Activated CD4-positive, alpha-beta T cell treated with anti-CD3 and anti-CD28 coated beads for 24 hours (primary cell): ENCODE measurements around the gene SUGT1.
"Not testable (repeated sequence)": the region's sequence is repeated elsewhere in the genome, so short reads cannot be mapped to it uniquely, and the experiment has no call there.

Experiments used
- DNase-seq, 2 donors: peaks; one replicate each; pipeline ENCODE4 v3.0.0-alpha.2; 2020; ENCODE audit warnings: low read depth in 2 of 2

SUGT1 gene

GRCh38 chr13:52669677-52670076 is 17.0 kb downstream of the SUGT1 start:
- DNase-seq = no peak

GRCh38 chr13:52670726-52671125 is 18.1 kb downstream of the SUGT1 start:
- no peak for DNase-seq

DNA sequence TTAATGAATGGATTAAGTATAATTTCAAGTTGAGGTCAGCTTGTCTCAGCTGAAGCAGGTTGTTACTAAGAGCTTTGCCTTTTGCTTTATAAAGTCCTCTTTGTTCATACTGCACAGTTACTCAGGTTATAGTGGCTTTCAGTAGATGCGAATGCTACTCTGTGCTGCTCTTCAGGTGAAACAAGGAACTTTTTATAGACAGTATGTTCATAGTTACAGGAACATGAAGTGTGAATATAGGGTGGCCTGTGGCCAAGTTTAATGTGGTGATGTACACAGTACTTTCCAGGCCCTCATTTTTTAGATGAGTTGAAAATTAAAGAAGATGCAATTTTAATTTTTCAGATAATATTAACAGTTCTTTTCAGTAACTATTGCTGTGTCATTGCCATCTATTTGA is 20.8 kb downstream of the SUGT1 start:
- DNase-seq = no peak

GRCh38 chr13:52677823-52678222 is 25.2 kb downstream of the SUGT1 start:
- DNase-seq = no peak

DNA sequence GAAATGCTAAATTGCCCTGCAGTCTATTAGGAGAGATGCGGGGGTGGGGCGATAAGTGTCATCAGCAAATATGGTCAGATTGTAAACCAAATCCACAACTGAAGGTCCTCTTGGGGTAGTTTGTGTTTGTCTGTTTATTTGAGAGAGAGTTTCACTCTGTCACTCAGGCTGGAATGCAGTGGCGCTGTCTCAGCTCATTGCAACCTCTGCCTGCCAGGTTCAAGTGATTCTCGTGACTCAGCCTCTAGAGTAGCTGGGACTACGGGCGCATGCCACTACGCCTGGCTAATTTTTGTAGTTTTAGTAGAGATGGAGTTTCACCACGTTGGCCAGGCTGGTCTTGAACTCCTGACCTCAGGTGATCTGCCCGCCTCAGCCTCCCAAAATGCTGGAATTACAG is 33.2 kb downstream of the SUGT1 start:
- not testable (repeated sequence) for DNase-seq

DNA sequence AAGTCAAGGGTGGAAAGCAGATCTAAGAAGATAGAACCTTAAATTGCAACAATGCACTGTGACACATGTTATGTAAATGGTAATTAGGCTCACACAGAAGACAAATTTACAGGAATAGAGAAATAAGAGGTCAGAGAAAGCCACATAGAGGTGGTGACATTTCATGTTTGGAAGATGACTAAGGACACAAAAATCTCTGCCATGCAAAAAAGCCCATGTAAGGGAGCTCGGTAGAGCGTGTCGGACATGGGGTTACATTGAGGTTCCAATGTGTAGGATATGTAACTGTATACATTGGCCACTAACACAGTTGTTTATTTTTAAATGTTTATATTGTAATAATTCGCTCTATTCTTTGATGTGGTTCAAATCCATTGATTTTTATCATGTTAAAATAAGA is 33.7 kb downstream of the SUGT1 start:
- DNase-seq = no peak

DNA sequence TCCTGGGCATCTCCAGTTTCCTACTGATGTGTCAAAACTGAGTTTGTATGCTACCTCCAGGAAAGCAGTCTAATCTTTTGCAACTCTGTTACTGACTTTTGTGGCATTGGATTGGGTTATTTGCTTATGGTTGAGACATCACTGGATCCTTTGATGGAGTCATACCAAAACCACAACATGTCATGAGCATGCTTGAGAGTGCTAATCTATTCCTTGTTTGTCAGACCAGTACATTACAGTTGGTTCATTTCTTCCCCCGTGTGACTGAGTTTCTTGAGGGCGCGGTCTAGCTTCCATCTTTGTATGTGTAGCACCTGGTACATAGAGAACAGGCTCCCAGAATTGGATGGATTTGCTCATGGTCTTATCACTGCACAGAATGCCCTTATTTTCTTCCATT is 43.2 kb downstream of the SUGT1 start:
- DNase-seq = no peak

DNA sequence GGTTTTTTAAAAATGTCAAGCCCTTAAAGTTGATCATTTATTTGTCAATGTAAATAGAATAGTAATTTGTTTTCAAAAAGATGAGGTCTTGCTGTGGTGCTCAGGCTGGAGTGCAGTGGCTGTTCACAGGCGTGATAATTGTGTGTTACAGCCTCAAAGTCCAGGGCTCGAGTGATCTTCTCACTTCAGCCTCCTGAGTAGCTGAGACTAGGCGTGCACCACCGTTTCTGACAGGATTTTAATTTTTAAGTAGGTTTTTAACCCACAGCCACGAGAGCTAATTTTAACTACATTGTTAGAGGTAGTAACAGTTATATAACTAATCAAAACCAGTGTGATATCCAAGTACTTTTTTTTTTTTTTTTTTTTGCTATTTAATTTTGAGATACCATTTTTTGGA is 43.9 kb downstream of the SUGT1 start:
- no peak for DNase-seq

DNA sequence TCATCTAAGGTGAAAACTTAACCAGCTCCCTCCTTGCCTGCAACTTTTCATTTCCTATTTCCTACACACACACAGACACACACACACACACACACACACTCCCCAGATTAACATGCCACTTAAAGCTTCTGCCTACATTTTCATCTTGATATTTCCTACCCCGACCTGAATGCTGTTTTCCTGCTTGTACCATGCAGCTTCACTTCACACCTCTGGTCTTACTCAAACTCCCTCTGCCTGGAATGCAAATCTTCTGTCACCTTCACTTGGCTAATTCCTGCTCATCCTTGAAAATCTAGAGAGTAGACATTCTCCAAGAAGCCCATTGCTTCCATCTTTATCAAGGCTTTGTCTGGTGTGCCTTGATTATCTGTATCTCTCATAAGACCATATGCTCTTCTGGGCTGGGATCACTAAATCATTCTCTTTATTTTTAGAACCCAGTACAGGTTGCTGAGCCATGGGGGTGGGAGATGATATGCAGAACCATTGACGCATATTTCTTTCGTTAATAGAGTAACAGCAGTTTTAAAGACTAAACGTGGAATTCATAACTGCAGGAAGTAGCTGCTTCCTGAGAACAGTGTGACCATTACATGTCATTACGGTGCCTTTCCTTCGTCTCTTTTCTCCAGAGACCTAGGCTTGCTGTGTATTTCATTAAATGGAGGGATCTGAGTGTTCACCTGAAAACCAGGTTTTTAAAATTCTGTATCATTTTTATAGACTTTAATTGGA is 49.3 kb downstream of the SUGT1 start:
- DNase-seq = no peak

GRCh38 chr13:52703482-52703881 is 50.8 kb downstream of the SUGT1 start:
- DNase-seq = no peak

- DNase-seq = no peak
Observed at GRCh38 chr13:52706081-52706480, 53.4 kb downstream of the SUGT1 start.

GRCh38 chr13:52707375-52707774 is 54.7 kb downstream of the SUGT1 start:
- DNase-seq = no peak

DNA sequence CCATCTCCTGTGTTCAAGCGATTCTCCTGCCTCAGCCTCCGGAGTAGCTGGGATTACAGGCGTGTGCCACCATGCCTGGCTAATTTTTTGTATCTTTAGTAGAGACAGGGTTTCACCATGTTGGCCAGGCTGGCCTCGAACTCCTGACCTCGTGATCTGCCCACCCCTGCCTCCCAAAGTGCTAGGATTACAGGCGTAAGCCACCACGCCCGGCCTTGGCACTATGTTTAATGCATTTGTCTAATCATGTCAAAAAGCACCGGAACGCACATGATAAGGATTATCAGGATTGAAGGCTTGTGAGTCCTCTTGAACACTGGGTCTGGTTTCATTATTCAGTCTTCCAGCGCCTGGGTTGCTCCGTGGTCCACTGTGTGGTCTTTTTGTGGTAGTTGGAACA is 55.6 kb downstream of the SUGT1 start:
- DNase-seq = not testable (repeated sequence)

DNA sequence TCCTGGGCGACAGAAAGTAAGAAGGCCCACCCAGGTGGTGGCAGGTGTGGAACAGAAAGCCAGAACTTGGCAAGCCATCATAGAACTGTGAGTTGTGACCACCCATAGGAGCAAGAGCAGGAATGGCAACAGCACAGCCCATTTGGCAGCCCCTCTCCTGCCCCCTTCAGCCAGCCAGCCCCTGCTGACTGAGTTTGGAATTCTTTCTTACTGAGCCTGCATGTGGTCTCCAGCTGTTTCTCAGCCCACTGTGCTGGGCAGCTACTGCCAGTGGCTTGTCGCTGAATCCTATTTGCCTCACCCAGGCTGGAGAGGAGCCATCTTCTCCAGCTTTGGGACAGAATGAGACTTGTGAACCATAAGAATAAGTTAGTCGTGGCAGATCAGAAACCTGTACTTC is 58.6 kb downstream of the SUGT1 start:
- no peak for DNase-seq

DNA sequence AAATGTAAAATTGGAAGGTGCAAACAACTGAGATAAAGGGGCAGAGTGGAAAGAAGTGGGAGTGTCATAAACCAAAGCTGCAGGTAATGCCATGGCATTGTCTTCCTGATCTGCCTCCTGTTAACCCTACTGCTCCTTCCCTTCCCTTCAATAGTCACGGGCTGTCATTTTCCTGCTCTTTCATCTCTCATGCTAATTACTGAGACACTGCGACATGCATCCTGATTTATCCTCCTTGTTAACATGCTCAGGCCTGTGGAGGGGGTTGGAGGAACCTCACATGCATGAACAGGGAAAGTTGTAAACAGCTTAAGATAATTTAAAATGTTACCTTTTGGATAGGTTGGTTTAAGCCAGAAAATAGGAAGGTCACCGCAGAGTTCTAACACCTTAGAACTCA is 59.7 kb downstream of the SUGT1 start:
- no peak for DNase-seq

DNA sequence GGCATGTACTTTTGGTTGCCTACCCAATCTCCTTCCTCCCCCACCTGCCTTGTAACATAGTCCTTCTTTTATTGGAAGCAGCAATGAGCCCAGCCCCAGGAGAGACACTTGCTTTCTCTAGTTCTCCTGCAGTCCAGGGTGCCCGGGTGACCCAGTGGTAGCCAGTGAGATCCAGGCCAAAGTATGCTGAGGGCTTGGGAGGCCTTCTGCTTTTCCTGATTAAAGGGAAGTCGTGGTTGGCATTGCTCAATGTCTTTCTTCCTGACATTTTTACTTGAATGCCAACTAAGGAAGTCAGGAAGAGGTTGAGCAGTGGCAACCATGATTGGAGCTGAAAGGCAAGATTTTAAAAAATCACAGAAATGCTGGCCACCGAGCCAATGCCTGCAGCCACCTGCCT is 61.3 kb downstream of the SUGT1 start:
- DNase-seq = no peak

- DNase-seq = not testable (repeated sequence)
Observed at GRCh38 chr13:52720904-52721303, 68.3 kb downstream of the SUGT1 start.

DNA sequence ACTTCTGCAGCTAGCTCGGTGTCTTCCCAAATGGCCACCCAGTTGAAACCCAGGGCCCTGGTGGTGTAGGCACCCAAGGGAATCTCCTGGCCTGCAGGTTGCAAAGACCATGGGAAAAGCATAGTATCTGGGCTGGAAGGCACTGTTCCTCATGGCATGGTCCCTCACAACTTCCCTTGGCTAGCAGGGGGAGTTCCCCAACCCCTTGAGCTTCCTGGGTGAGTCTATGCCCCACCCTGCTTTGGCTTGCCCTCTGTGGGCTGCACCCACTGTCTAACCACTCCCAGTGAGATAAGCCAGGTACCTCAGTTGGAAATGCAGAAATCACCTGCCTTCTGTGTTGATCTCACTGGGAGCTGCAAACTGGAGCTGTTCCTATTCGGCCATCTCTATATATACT is 68.7 kb downstream of the SUGT1 start:
- not testable (repeated sequence) for DNase-seq

- DNase-seq = no peak
Observed at GRCh38 chr13:52723181-52723580, 70.5 kb downstream of the SUGT1 start.

- no peak for DNase-seq
Observed at GRCh38 chr13:52725302-52725701, 72.7 kb downstream of the SUGT1 start.

GRCh38 chr13:52726258-52726657 is 73.6 kb downstream of the SUGT1 start:
- no peak for DNase-seq

DNA sequence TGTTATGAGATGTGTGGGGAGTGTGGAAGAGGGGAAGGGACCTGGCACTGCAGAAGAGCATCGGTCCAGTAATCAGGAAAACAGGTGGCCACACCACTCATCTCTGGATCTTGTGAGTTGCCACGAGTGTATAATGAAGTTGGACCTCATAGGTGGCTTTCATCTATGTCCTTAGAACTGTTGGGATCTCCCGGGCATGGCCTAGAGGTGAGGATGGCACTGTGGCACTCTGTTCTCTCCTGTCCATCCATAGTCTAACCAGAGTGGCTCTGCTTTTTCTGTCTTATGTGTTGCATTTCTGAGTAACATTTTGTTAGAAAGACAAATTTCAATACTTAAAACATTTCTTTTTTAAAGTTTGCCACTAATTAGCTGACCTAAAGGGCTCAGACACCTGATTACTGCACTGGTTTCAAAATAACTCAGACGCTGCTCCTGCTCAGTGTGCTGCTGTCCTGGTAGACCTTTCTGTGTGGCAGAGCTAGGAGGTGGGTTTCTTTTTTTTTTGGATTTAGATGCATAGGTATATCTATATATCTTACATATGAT is 81.5 kb downstream of the SUGT1 start:
- no peak for DNase-seq

DNA sequence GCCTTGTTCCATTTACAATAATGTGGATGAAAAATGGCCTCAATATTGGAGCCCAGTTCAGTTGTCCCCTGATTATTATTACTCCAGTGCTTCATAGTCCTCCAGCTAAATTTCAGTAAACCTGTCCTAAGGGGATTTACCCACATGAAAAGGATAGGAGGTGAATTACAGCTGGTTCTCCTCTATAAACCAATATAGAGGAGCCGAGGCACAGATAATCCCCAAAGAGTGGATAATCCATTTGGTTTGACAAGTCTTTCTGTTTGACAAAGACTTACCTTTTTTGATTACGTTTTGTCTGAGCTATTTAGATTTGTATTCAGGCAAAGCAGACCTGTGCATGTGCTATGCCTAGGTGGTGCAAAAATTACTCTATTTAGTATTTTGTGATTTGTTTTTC is 84.3 kb downstream of the SUGT1 start:
- no peak for DNase-seq

DNA sequence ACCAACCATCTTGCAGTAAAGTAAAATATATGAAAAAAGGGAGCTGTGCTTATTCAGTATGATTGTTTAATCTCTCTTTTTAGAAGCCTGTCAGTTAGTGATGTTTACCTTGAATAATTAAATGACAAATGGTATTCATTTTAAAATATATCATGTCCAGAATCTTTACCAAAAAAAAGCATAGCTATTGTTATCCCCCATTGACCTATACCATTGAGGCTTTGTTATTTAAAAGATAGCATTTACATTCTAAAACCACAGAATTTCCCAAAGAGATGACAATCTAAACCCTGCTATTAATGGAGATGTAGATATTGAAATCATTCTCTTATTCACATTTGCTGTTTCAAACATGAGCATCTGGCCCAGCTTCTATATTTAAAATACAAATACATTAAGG is 84.8 kb downstream of the SUGT1 start:
- no peak for DNase-seq
